IMR-90 (cell line): Measurements from ENCODE around the gene PKHD1. TPM values are rescaled to one million over a fixed set of nuclear protein-coding genes. Genes with fewer than 3 reads are reported as not detected.

Experiments
- ATAC-seq: fragments of 200-7000 bp; cut with Tn5 transposase; 2 replicates; pipeline ENCODE4 v1.9.1; 2020; ENCODE audit warnings: low read depth, mild to moderate bottlenecking, moderate library complexity
- BruUV-seq: library from RNA; stranded (reverse); fragments of 400-500 nt; replicated peaks from 2 replicates; lab custom pipeline; 2021; lab: Mats Ljungman, UMichigan
- CTCF ChIA-PET: fragments of 300-600 bp; formaldehyde crosslinking; extraction: SDS; loops from one replicate; lab custom pipeline; 2021; ENCODE audit warnings: antibody characterized with exemption; lab: Yijun Ruan, JAX
- POLR2A ChIA-PET: fragments of 300-600 bp; sonication (Branson Sonifier 250); formaldehyde crosslinking; loops from one replicate; lab custom pipeline; 2022; ENCODE audit warnings: antibody characterized with exemption; ENCODE audit not compliant: unreplicated experiment; lab: Charles Lee
- DNase-seq: peaks from one replicate; pipeline ENCODE4 v3.0.0; 2013
- H2AFZ ChIP-seq: replicated peaks from 2 replicates; pipeline ENCODE3; 2013; ENCODE audit warnings: low read length, mild to moderate bottlenecking; ENCODE audit not compliant: poor library complexity
- H2AK5ac ChIP-seq: 2 replicates; pipeline ENCODE4 v1.6.1; 2013; ENCODE audit warnings: low read depth, low read length, inconsistent platforms
- H2AK9ac ChIP-seq: replicated peaks from 2 replicates; pipeline ENCODE3; 2013; ENCODE audit warnings: mild to moderate bottlenecking, low read depth, low read length, moderate library complexity; ENCODE audit not compliant: poor library complexity
- H2BK120ac ChIP-seq: 2 replicates; pipeline ENCODE4 v1.6.1; 2013; ENCODE audit warnings: low read depth, low read length, inconsistent platforms
- H2BK15ac ChIP-seq: 3 replicates; pipeline ENCODE4 v1.6.1; 2013; ENCODE audit warnings: low read depth, low read length, inconsistent platforms
- H2BK20ac ChIP-seq: 2 replicates; pipeline ENCODE4 v1.6.1; 2013; ENCODE audit warnings: low read depth, mild to moderate bottlenecking, inconsistent platforms, low read length, moderate library complexity
- H2BK5ac ChIP-seq: 2 replicates; pipeline ENCODE4 v1.6.1; 2013; ENCODE audit warnings: mild to moderate bottlenecking, low read depth, low read length, inconsistent platforms; ENCODE audit not compliant: poor library complexity, severe bottlenecking
- H3K14ac ChIP-seq: replicated peaks from 2 replicates; pipeline ENCODE4 v1.6.1; 2013; ENCODE audit warnings: low read depth, low read length, inconsistent platforms
- H3K18ac ChIP-seq: 2 replicates; pipeline ENCODE4 v1.6.1; 2013; ENCODE audit warnings: low read depth, low read length, control low read depth
- H3K23ac ChIP-seq: 2 replicates; pipeline ENCODE4 v1.6.1; 2013; ENCODE audit warnings: low read depth, low read length, inconsistent platforms
- H3K27ac ChIP-seq: 2 replicates; pipeline ENCODE4 v1.5.1; 2013; ENCODE audit warnings: mild to moderate bottlenecking, control low read depth, low read length; ENCODE audit not compliant: insufficient read depth
- H3K27me3 ChIP-seq: 2 replicates; pipeline ENCODE4 v1.6.1; 2013; ENCODE audit warnings: low read length; ENCODE audit not compliant: control insufficient read depth, insufficient read depth
- H3K36me3 ChIP-seq: 2 replicates; pipeline ENCODE4 v1.6.1; 2013; ENCODE audit warnings: low read length, mixed read lengths; ENCODE audit not compliant: control insufficient read depth, insufficient read depth
- H3K4ac ChIP-seq: 2 replicates; pipeline ENCODE4 v1.6.1; 2013; ENCODE audit warnings: low read depth, low read length, inconsistent platforms
- H3K4me1 ChIP-seq: 2 replicates; pipeline ENCODE4 v1.6.1; 2013; ENCODE audit warnings: low read length, mixed read lengths; ENCODE audit not compliant: control insufficient read depth, insufficient read depth
- H3K4me2 ChIP-seq: 2 replicates; pipeline ENCODE4 v1.6.1; 2013; ENCODE audit warnings: low read depth, mild to moderate bottlenecking, control low read depth, low read length, moderate library complexity
- H3K4me3 ChIP-seq: 2 replicates; pipeline ENCODE4 v1.5.1; 2013; ENCODE audit warnings: low read depth, mild to moderate bottlenecking, control low read depth, low read length, moderate library complexity; ENCODE audit not compliant: insufficient read depth
- H3K56ac ChIP-seq: 2 replicates; pipeline ENCODE4 v1.6.1; 2013; ENCODE audit warnings: low read length, inconsistent platforms; ENCODE audit not compliant: insufficient read depth; ENCODE audit errors: extremely low read depth
- H3K79me1 ChIP-seq, 2 experiments: 2 replicates each; pipeline ENCODE4 v1.6.1; 2013; ENCODE audit warnings: low read length in 2 of 2, inconsistent platforms in 1 of 2, low read depth in 1 of 2
- H3K9ac ChIP-seq: 2 replicates; pipeline ENCODE4 v1.6.1; 2013; ENCODE audit warnings: low read depth, low read length, control low read depth
- H3K9me1 ChIP-seq: 2 replicates; pipeline ENCODE4 v1.6.1; 2013; ENCODE audit warnings: low read length, inconsistent platforms; ENCODE audit not compliant: insufficient read depth
- H3K9me3 ChIP-seq: 2 replicates; pipeline ENCODE4 v1.6.1; 2013; ENCODE audit warnings: low read length; ENCODE audit not compliant: control insufficient read depth, insufficient read depth
- H4K20me1 ChIP-seq: 2 replicates; pipeline ENCODE4 v1.6.1; 2013; ENCODE audit warnings: low read length, inconsistent platforms; ENCODE audit not compliant: insufficient read depth
- H4K5ac ChIP-seq: 2 replicates; pipeline ENCODE4 v1.6.1; 2013; ENCODE audit warnings: mild to moderate bottlenecking, low read depth, low read length, control low read depth
- H4K8ac ChIP-seq, 2 experiments: 2 replicates each; pipeline ENCODE4 v1.6.1; 2013; ENCODE audit warnings: low read depth in 2 of 2, low read length in 2 of 2, control low read depth in 1 of 2, inconsistent platforms in 1 of 2
- H4K91ac ChIP-seq: 2 replicates; pipeline ENCODE4 v1.6.1; 2013; ENCODE audit warnings: low read depth, low read length, inconsistent platforms; ENCODE audit not compliant: insufficient read depth
- BHLHE40 ChIP-seq: fragments of 150-350 bp; IDR thresholded peaks from 2 replicates; pipeline ENCODE4 v1.6.1; 2016; ENCODE audit warnings: mild to moderate bottlenecking, low read depth, low read length
- CEBPB ChIP-seq: IDR thresholded peaks from 2 replicates; pipeline ENCODE4 v1.6.1; 2012; ENCODE audit warnings: low read depth, low read length, improper control_type of control experiment
- CTCF ChIP-seq: conservative IDR thresholded peaks from 2 replicates; pipeline ENCODE4 v1.5.1; 2012; ENCODE audit warnings: mild to moderate bottlenecking, low read depth, low read length, improper control_type of control experiment
- ELK1 ChIP-seq: fragments of 150-350 bp; IDR thresholded peaks from 2 replicates; pipeline ENCODE4 v1.6.1; 2016; ENCODE audit warnings: low read depth, mild to moderate bottlenecking, low read length, moderate library complexity, borderline replicate concordance
- FOS ChIP-seq: fragments of 150-350 bp; IDR thresholded peaks from 2 replicates; pipeline ENCODE4 v1.6.1; 2016; ENCODE audit warnings: low read depth, low read length
- MAFK ChIP-seq: IDR thresholded peaks from 2 replicates; pipeline ENCODE4 v1.6.1; 2012; ENCODE audit warnings: low read depth, low read length, improper control_type of control experiment
- MAZ ChIP-seq: IDR thresholded peaks from 2 replicates; pipeline ENCODE4 v1.6.1; 2012; ENCODE audit warnings: low read depth, mild to moderate bottlenecking, low read length, improper control_type of control experiment, moderate library complexity, borderline replicate concordance
- MXI1 ChIP-seq: IDR thresholded peaks from 2 replicates; pipeline ENCODE4 v1.6.1; 2012; ENCODE audit warnings: low read depth, mild to moderate bottlenecking, low read length, moderate library complexity, borderline replicate concordance
- NFE2L2 ChIP-seq: fragments of 150-350 bp; IDR thresholded peaks from 2 replicates; pipeline ENCODE4 v1.6.1; 2016; ENCODE audit warnings: low read depth, mild to moderate bottlenecking, low read length
- RAD21 ChIP-seq: IDR thresholded peaks from 2 replicates; pipeline ENCODE4 v1.6.1; 2012; ENCODE audit warnings: low read length, improper control_type of control experiment
- RCOR1 ChIP-seq: IDR thresholded peaks from 2 replicates; pipeline ENCODE4 v1.6.1; 2012; ENCODE audit warnings: mild to moderate bottlenecking, low read length, improper control_type of control experiment; ENCODE audit not compliant: insufficient replicate concordance
- RFX5 ChIP-seq: IDR thresholded peaks from 2 replicates; pipeline ENCODE4 v1.8.0; 2012; ENCODE audit warnings: low read depth, mild to moderate bottlenecking, low read length, moderate library complexity
- SMC3 ChIP-seq: fragments of 150-350 bp; IDR thresholded peaks from 2 replicates; pipeline ENCODE4 v1.6.1; 2016; ENCODE audit warnings: low read depth, mild to moderate bottlenecking, antibody characterized with exemption, low read length, moderate library complexity
- WGBS, 2 experiments: methylation state at CpG; one replicate each; pipeline versions ENCODE4 v1.1.5 to v1.1.7; 2013; ENCODE audit warnings: missing lambda C conversion rate in 2 of 2; ENCODE audit not compliant: insufficient read length in 1 of 2; ENCODE audit errors: extremely low coverage in 2 of 2; 5-methylcytosine and 5-hydroxymethylcytosine counted together
- dilution Hi-C: fragments of 300-500 bp; cut with HindIII; formaldehyde crosslinking; loops from one replicate; pipeline ENCODE4 v1.14.3; 2018; ENCODE audit warnings: low sequenced_read_pairs; ENCODE audit not compliant: unreplicated experiment
- in situ Hi-C: fragments of 300-500 bp; cut with MboI; formaldehyde crosslinking; loops from 3 replicates; pipeline ENCODE4 v1.14.3; 2019; ENCODE audit warnings: low sequenced_read_pairs, inconsistent platforms, mixed read lengths
- intact Hi-C: fragments of 100-400 bp; cut with micrococcal nuclease; formaldehyde crosslinking; loops from 2 replicates; pipeline ENCODE4 v1.10.0; 2022
- polyA plus RNA-seq, 3 experiments: library from polyadenylated mRNA; depleted of rRNA; stranded (reverse); fragments of >200 nt; gene quantifications; 2 replicates each; pipeline ENCODE4 v1.2.3, GENCODE V29; 2012; ENCODE audit warnings: low replicate concordance in 1 of 3
- total RNA-seq: library from RNA; depleted of rRNA; stranded (reverse); fragments of >200 nt; gene quantifications from 2 replicates; pipeline ENCODE4 v1.2.3, GENCODE V29; 2012

Gene PKHD1
- total and polyA plus RNA-seq, 2 of the 4 experiments (the other 2 are of a cell fraction): not detected

GRCh38 chr6:52063584-52064344 lies 23.6 kb downstream of the PKHD1 start (continued):
- TF ChIP-seq MXI1: no peak

GRCh38 chr6:52061481-52061880 lies 25.9 kb downstream of the PKHD1 start:
- no CpG with 5 or more reads among the region's 3 CpGs for WGBS, 2 experiments
- H4K91ac ChIP-seq: no peak overlapping the region
- no peaks in the 10 kb centered on the region for H3K4me1 ChIP-seq
- H3K18ac ChIP-seq: no peak overlapping the region
- H3K4me2 ChIP-seq: no peak overlapping the region
- H3K27ac ChIP-seq: no peak overlapping the region
- H2BK120ac ChIP-seq: no peak overlapping the region
- in situ Hi-C loops: no loop called here
- no peaks in the 10 kb centered on the region for H3K79me1 ChIP-seq
- TF ChIP-seq BHLHE40 (no peak), RCOR1 (no peak), MXI1 (no peak), MAZ (no peak), NFE2L2 (no peak), SMC3 (no peak), RAD21 (no peak), ELK1 (no peak), RFX5 (no peak), CEBPB (no peak), MAFK (no peak), FOS (no peak), CTCF (no peak)
- H2BK5ac ChIP-seq: no peak overlapping the region
- H3K9me1 ChIP-seq: no peaks in the 10 kb centered on the region
- intact Hi-C loops: no loop called here
- dilution Hi-C loops: no loop called here
- POLR2A ChIA-PET: no interaction called here
- no peak overlapping the region for H3K9ac ChIP-seq
- H3K14ac ChIP-seq: no peak overlapping the region
- H3K9me3 ChIP-seq: no peaks in the 10 kb centered on the region
- H2BK20ac ChIP-seq: no peak overlapping the region
- H2AK9ac ChIP-seq: no peak overlapping the region
- H4K8ac ChIP-seq: no peak overlapping the region
- H4K5ac ChIP-seq: no peak overlapping the region
- no peak overlapping the region for H2AFZ ChIP-seq
- no peak overlapping the region for H2BK15ac ChIP-seq
- ATAC-seq (no peak), DNase-seq (no peak)
- H3K23ac ChIP-seq: no peak overlapping the region
- no peak overlapping the region for H2AK5ac ChIP-seq
- no peak overlapping the region for H3K56ac ChIP-seq
- no peak overlapping the region for H3K4me3 ChIP-seq
- BruUV-seq: no TSS peak
- H3K4ac ChIP-seq: no peak overlapping the region
- no peaks in the 10 kb centered on the region for H4K20me1 ChIP-seq
- CTCF ChIA-PET: interaction anchor here (1.3 kb wide), 1 partner anchor 14 kb away, joined by 3 read pairs; no protein-coding TSS in a partner anchor
- no peaks in the 10 kb centered on the region for H3K27me3 ChIP-seq
- H3K36me3 ChIP-seq: no peaks in the 10 kb centered on the region
